Activated CD4-positive, alpha-beta T cell treated with anti-CD3 and anti-CD28 coated beads, Interleukin-2, amount 10 ng/mL, durations not matched to agents 24 days and 14 days (primary cell): ENCODE measurements around the gene CAMK2B. TPM values are rescaled to one million over a fixed set of nuclear protein-coding genes. Genes with fewer than 3 reads are reported as not detected.

Experiments
- DNase-seq: peaks from one replicate; pipeline ENCODE4 v3.0.0; 2022
- H3K27ac Mint-ChIP-seq: one replicate; pipeline ENCODE4 v1.8.0; 2022; ENCODE audit warnings: mild to moderate bottlenecking, mixed read lengths
- H3K27me3 Mint-ChIP-seq: one replicate; pipeline ENCODE4 v1.8.0; 2022; ENCODE audit warnings: mixed read lengths
- H3K36me3 Mint-ChIP-seq: one replicate; pipeline ENCODE4 v1.8.0; 2022; ENCODE audit warnings: low read depth, mild to moderate bottlenecking, mixed read lengths
- H3K4me1 Mint-ChIP-seq: one replicate; pipeline ENCODE4 v1.8.0; 2021; ENCODE audit warnings: mixed read lengths
- H3K4me3 Mint-ChIP-seq: one replicate; pipeline ENCODE4 v1.8.0; 2022; ENCODE audit warnings: mild to moderate bottlenecking, moderate library complexity, mixed read lengths
- H3K9me3 Mint-ChIP-seq: one replicate; pipeline ENCODE4 v1.8.0; 2021; ENCODE audit warnings: mixed read lengths
- intact Hi-C: fragments of 100-400 bp; cut with micrococcal nuclease; formaldehyde crosslinking; loops from one replicate; pipeline ENCODE4 v1.15.1; 2023
- total RNA-seq: library from RNA; stranded (reverse); gene quantifications from 2 replicates; pipeline ENCODE4 v1.2.3, GENCODE V29; 2022

The CAMK2B gene
- 1.3 and 1.6 TPM in 2 replicates for total RNA-seq

GRCh38 chr7:44325201-44325671 lies at the start of gene CAMK2B:
TSS of gene CAMK2B (minus strand) at chr7:44325594. CDS start at chr7:44325421, 173 bp downstream.
- Mint-ChIP-seq H3K36me3 (peaks cover 2% of the 10 kb centered on the region), H3K4me3 (peak within 1 kb of the TSS; percentile 81), H3K27ac (no peak within 1 kb of the TSS), H3K9me3 (no peaks in the 10 kb centered on the region), H3K4me1 (peaks cover 3% of the 10 kb centered on the region), H3K27me3 (peaks cover 38% of the 10 kb centered on the region)
- intact Hi-C loops, result no loop called here
- peak; percentile 58 for DNase-seq

GRCh38 chr7:44374007-44374763 lies 48.8 kb upstream of the CAMK2B start:
- Mint-ChIP-seq H3K36me3 (no peaks in the 10 kb centered on the region), H3K4me3 (no peak overlapping the region), H3K27me3 (peaks cover 30% of the 10 kb centered on the region), H3K4me1 (peaks cover 7% of the 10 kb centered on the region), H3K9me3 (peaks cover 7% of the 10 kb centered on the region), H3K27ac (no peak overlapping the region)
- peak; percentile 49 for DNase-seq
- intact Hi-C loops, result loop anchor here (10.0 kb wide), 1 partner anchor 129 kb away; no protein-coding TSS in a partner anchor

- DNase-seq, result peak; percentile 54
- Mint-ChIP-seq H3K4me3 (no peak overlapping the region), H3K27ac (no peak overlapping the region), H3K36me3 (no peaks in the 10 kb centered on the region), H3K4me1 (peaks cover 6% of the 10 kb centered on the region), H3K27me3 (peaks cover 35% of the 10 kb centered on the region), H3K9me3 (peaks cover 7% of the 10 kb centered on the region)
- intact Hi-C loops, result loop anchor here (10.0 kb wide), 1 partner anchor 129 kb away; no protein-coding TSS in a partner anchor
Observed at GRCh38 chr7:44373418-44373740, 48.0 kb upstream of the CAMK2B start.

DNA sequence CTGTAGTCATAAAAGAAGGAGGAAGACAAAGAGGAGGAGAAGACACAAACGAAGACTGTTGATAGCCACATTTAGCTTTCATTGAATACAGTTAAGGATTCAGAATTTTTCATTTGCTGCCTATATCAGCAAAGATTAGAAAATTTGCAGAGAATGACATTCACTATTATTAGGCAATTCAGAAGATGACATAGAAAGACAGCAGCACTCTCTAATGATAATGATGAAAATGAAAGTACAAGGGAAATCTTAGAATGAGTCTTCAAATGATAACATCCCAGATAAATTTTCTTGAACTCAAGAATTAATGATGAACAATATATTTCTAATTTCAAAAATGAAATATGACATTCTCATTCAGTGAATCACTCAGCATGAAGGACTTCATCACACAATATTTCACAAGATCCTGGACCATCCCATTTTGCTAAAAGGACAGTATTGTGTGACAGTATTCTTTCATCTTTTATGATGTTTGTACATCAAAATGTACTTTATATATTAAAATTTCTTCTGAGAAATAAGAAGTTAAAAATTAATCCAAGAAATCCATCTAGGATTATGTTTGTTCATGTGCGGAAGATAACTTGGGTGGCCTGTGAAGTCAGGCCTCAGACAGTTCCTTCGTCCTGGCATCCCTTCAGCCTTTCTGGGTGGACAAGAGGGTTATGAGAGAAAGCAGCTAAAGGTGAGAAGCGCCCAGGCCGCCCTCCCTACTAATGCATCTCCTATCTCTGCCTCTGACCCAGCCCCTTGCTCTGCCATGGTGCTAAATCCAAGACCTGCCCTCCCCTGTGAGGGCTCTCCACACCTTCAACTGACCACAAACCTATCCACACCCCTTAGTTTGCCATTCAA lies 47.4 kb upstream of the CAMK2B start:
- intact Hi-C loops, result loop anchor here (10.0 kb wide), 1 partner anchor 128 kb away; no protein-coding TSS in a partner anchor
- Mint-ChIP-seq H3K4me1 (peaks cover 6% of the 10 kb centered on the region), H3K9me3 (peaks cover 7% of the 10 kb centered on the region), H3K36me3 (no peaks in the 10 kb centered on the region), H3K4me3 (no peak overlapping the region), H3K27ac (no peak overlapping the region), H3K27me3 (peaks cover 40% of the 10 kb centered on the region)
- no peak for DNase-seq

- Mint-ChIP-seq H3K27me3 (peaks cover 62% of the 10 kb centered on the region), H3K36me3 (no peaks in the 10 kb centered on the region), H3K27ac (no peak overlapping the region), H3K4me3 (no peak overlapping the region), H3K4me1 (peaks cover 6% of the 10 kb centered on the region), H3K9me3 (peaks cover 7% of the 10 kb centered on the region)
- DNase-seq, result no peak
- intact Hi-C loops, result no loop called here
Observed at GRCh38 chr7:44368885-44369284, 43.5 kb upstream of the CAMK2B start.

GRCh38 chr7:44368455-44368854 lies 43.1 kb upstream of the CAMK2B start:
- Mint-ChIP-seq H3K4me1 (peaks cover 6% of the 10 kb centered on the region), H3K36me3 (no peaks in the 10 kb centered on the region), H3K4me3 (no peak overlapping the region), H3K9me3 (peaks cover 7% of the 10 kb centered on the region), H3K27ac (no peak overlapping the region), H3K27me3 (peaks cover 63% of the 10 kb centered on the region)
- DNase-seq, result no peak
- intact Hi-C loops, result no loop called here

- Mint-ChIP-seq H3K36me3 (no peaks in the 10 kb centered on the region), H3K27me3 (peaks cover 64% of the 10 kb centered on the region), H3K4me1 (peaks cover 6% of the 10 kb centered on the region), H3K27ac (no peak overlapping the region), H3K4me3 (no peak overlapping the region), H3K9me3 (peaks cover 7% of the 10 kb centered on the region)
- DNase-seq, result no peak
- intact Hi-C loops, result no loop called here
Observed at GRCh38 chr7:44367475-44368043, 42.2 kb upstream of the CAMK2B start.

GRCh38 chr7:44366986-44367385 lies 41.6 kb upstream of the CAMK2B start:
- H3K4me1 Mint-ChIP-seq, result peaks cover 6% of the 10 kb centered on the region
- H3K36me3 Mint-ChIP-seq, result no peaks in the 10 kb centered on the region
- H3K27ac Mint-ChIP-seq, result no peak overlapping the region
- peaks cover 7% of the 10 kb centered on the region for H3K9me3 Mint-ChIP-seq
- H3K4me3 Mint-ChIP-seq, result no peak overlapping the region
- DNase-seq, result no peak
- H3K27me3 Mint-ChIP-seq, result peaks cover 67% of the 10 kb centered on the region
- intact Hi-C loops, result no loop called here

DNA sequence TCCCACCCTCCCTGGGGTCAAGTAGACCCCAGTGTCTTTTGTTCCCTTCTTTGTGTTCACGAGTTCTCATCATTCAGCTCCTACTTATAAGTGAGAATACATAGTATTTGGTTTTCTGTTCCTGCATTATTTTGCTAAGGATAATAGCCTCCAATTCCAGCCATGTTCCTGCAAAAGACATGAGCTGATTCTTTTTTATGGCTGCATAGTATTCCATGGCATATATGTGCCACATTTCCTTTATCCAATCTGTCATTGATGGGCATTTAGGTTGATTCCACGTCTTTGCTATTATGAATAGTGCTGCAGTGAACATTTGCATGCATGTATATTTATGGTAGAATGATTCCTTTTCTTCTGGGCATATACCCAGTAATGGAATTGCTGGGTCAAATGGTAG lies 28.3 kb upstream of the CAMK2B start:
- intact Hi-C loops, result no loop called here
- no peaks in the 10 kb centered on the region for H3K4me1 Mint-ChIP-seq
- H3K9me3 Mint-ChIP-seq, result peaks cover 14% of the 10 kb centered on the region
- no peak overlapping the region for H3K4me3 Mint-ChIP-seq
- no peaks in the 10 kb centered on the region for H3K36me3 Mint-ChIP-seq
- DNase-seq, result no peak
- H3K27me3 Mint-ChIP-seq, result peaks cover 58% of the 10 kb centered on the region
- no peak overlapping the region for H3K27ac Mint-ChIP-seq

DNA sequence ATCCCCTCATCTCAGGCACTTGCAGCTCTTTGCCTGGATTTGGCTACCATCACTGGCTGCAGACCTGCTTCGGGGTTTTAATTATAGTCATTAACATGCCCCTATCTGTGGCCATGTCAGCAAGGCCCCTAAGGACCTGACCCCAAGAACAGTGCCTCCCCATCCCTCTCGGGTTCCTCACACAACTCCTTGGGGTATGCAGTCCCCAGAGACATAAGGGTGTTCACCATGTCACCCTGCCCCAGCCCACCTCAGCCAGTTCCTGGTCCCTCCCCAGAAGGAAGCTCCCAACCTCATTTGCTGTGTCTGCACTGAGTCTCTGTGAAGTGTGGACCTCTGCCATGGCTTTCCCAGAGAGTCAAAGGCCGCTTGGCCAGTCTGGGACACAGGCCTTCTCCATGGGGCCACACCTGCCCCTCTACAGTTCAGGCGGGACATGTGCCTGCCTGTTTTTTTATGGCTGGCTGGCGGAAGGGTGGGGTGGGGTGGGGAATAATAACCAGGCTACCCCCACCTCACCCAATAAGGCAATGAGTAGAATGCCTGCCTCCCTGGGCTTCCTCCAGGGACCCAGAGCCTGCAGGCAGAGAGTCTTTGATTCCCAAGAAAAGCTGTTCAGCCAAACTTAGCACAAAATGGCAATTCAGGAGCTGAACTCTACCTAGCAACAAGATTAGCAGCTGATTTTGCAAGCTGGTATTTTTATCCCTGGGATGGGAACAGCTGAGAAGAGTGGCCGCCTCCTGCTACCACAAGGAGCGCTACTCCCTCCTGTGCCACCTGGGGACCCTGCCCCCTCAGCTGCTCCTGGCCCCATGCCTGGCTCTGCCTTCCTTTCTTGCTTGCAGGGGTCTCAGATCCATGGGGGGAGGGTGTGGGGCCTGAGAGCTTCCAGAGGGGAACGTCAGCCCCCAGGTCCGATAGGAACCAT lies 23.7 kb upstream of the CAMK2B start:
- no peak overlapping the region for H3K4me3 Mint-ChIP-seq

DNA sequence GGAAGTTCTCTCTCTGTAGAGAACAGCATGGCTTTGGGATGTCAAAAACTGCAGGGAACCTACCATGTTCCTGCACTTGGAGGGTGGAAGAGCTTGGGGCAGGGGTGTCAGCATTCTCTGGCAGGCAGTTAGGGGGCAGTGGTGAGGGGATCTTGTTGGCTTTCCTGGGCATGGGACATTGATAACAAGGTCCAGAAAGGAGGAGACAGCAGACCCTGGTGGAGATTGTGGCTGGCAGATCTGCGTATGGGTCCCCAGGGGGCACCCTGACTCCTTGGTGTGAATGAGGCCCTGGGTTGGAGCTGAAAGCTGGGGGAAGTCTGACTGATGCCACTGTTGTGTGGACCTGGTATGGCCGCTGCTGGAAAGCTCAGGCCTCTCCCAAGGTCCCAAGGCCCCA lies 22.9 kb upstream of the CAMK2B start:
- DNase-seq, result no peak
- no peaks in the 10 kb centered on the region for H3K9me3 Mint-ChIP-seq
- intact Hi-C loops, result loop anchor here (2.0 kb wide), 1 partner anchor 217 kb away; no protein-coding TSS in a partner anchor
- H3K27me3 Mint-ChIP-seq, result peaks cover 43% of the 10 kb centered on the region
- no peak overlapping the region for H3K4me3 Mint-ChIP-seq
- H3K36me3 Mint-ChIP-seq, result no peaks in the 10 kb centered on the region
- H3K27ac Mint-ChIP-seq, result no peak overlapping the region
- no peaks in the 10 kb centered on the region for H3K4me1 Mint-ChIP-seq

More for the DNA sequence above, 23.7 kb upstream of the CAMK2B start:
- no peaks in the 10 kb centered on the region for H3K9me3 Mint-ChIP-seq
- H3K36me3 Mint-ChIP-seq, result no peaks in the 10 kb centered on the region
- H3K27ac Mint-ChIP-seq, result no peak overlapping the region
- no peaks in the 10 kb centered on the region for H3K4me1 Mint-ChIP-seq
- DNase-seq, result no peak
- peaks cover 50% of the 10 kb centered on the region for H3K27me3 Mint-ChIP-seq
- intact Hi-C loops, result loop anchor here (2.0 kb wide), 1 partner anchor 216 kb away; no protein-coding TSS in a partner anchor

DNA sequence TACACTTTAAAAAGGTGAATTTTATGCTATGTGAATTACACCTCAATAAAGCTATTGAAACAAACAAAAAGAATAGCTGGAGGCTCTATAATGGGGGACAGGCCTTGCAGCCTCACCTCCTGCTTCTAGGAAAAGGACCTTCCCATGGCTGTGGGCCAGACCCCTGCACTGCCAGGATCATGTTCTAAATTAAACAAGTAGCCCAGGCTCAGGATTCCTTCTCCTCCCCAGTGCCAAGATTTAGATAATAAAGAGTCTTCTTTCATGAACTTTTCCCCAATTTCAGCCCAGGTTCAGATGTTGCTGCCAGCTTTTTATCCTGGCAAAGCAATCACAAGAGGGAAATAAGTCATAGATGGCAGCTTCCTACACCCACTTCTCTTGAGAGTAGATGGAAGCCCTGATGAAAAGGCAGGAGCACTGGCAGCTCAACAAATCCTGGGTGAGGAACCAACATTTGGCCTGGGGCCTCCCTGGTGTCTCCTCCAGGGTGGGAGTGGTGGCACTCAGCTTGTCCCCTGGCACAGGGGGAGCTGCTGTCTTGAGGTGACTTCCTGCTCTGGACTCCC lies 22.2 kb upstream of the CAMK2B start:
- Mint-ChIP-seq H3K27ac (no peak overlapping the region), H3K9me3 (no peaks in the 10 kb centered on the region), H3K4me3 (no peak overlapping the region), H3K27me3 (peaks cover 43% of the 10 kb centered on the region), H3K36me3 (no peaks in the 10 kb centered on the region), H3K4me1 (no peaks in the 10 kb centered on the region)
- no peak for DNase-seq
- intact Hi-C loops, result loop anchor here (2.0 kb wide), 1 partner anchor 217 kb away; no protein-coding TSS in a partner anchor

DNA sequence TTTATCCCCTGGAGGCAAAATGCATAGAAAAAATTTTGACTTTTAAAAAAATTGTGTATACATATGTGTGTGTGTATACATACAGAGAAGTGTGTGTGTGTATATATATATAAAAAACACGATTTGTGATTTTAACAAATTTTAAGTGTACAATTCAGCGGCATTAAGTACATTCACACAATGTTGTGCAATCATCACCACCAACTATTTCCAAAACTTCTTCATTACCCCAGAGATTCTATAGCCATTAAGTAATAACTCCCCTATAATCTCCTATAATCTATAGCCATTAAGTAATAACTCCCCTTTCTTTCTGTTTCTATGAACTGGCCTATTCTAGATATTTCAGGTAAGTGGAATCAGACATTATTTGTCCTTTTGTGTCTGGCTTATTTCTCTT lies 20.7 kb upstream of the CAMK2B start:
- H3K9me3 Mint-ChIP-seq, result no peaks in the 10 kb centered on the region
- H3K4me1 Mint-ChIP-seq, result no peaks in the 10 kb centered on the region
- intact Hi-C loops, result no loop called here
- no peak overlapping the region for H3K27ac Mint-ChIP-seq
- H3K4me3 Mint-ChIP-seq, result no peak overlapping the region
- no peaks in the 10 kb centered on the region for H3K36me3 Mint-ChIP-seq
- no peak for DNase-seq
- H3K27me3 Mint-ChIP-seq, result peaks cover 39% of the 10 kb centered on the region
